Astrocyte (in vitro differentiated cells and primary cell): ENCODE measurements around the gene SEH1L. TPM values are rescaled to one million over a fixed set of nuclear protein-coding genes. Genes with fewer than 3 reads are reported as not detected.
A peak's percentile ranks its signal among the peaks of the same experiment; 100 is the strongest.

Experiments used
- DNase-seq: peaks from one replicate; pipeline ENCODE4 v3.0.0-alpha.2; 2010; ENCODE audit warnings: low read depth
- FAIRE-seq: peaks from 2 replicates; lab custom pipeline; 2011; peaks lifted over from hg19 to GRCh38; lab: Jason Lieb, UNC
- H2AFZ ChIP-seq: 2 replicates; pipeline ENCODE4 v1.6.0; 2012; ENCODE audit warnings: low read depth, low read length, inconsistent platforms
- H3K27ac ChIP-seq: 2 replicates; pipeline ENCODE4 v1.5.1; 2011; ENCODE audit warnings: low read depth, low read length, inconsistent platforms
- H3K27me3 ChIP-seq: 2 replicates; pipeline ENCODE4 v1.6.0; 2011; ENCODE audit warnings: low read length, inconsistent platforms; ENCODE audit not compliant: insufficient read depth
- H3K36me3 ChIP-seq: 2 replicates; pipeline ENCODE4 v1.5.1; 2011; ENCODE audit warnings: low read length, inconsistent platforms; ENCODE audit not compliant: insufficient read depth
- H3K4me1 ChIP-seq: 2 replicates; pipeline ENCODE4 v1.5.1; 2011; ENCODE audit warnings: low read length, inconsistent platforms; ENCODE audit not compliant: insufficient read depth
- H3K4me2 ChIP-seq: 2 replicates; pipeline ENCODE4 v1.6.0; 2012; ENCODE audit warnings: low read length, inconsistent platforms
- H3K4me3 ChIP-seq: 2 replicates; pipeline ENCODE4 v1.5.1; 2011; ENCODE audit warnings: low read depth, mild to moderate bottlenecking, low read length, inconsistent platforms; ENCODE audit not compliant: insufficient read depth
- H3K79me2 ChIP-seq: 2 replicates; pipeline ENCODE4 v1.6.0; 2012; ENCODE audit warnings: mild to moderate bottlenecking, low read length, inconsistent platforms; ENCODE audit not compliant: insufficient read depth
- H3K9ac ChIP-seq: 2 replicates; pipeline ENCODE4 v1.6.0; 2012; ENCODE audit warnings: mild to moderate bottlenecking, low read length, inconsistent platforms
- H3K9me3 ChIP-seq: 2 replicates; pipeline ENCODE4 v1.5.1; 2012; ENCODE audit warnings: low read depth, mild to moderate bottlenecking, low read length, inconsistent platforms; ENCODE audit not compliant: insufficient read depth
- H4K20me1 ChIP-seq: 2 replicates; pipeline ENCODE4 v1.6.0; 2012; ENCODE audit warnings: low read length, inconsistent platforms; ENCODE audit not compliant: insufficient read depth
- H3K27ac Mint-ChIP-seq: one replicate; pipeline ENCODE4 v1.8.0; 2021; ENCODE audit warnings: mild to moderate bottlenecking, mixed read lengths; ENCODE audit not compliant: unreplicated experiment
- H3K27me3 Mint-ChIP-seq: one replicate; pipeline ENCODE4 v1.8.0; 2021; ENCODE audit warnings: low read depth, mixed read lengths; ENCODE audit not compliant: unreplicated experiment
- H3K36me3 Mint-ChIP-seq: one replicate; pipeline ENCODE4 v1.8.0; 2021; ENCODE audit warnings: low read depth, mixed read lengths; ENCODE audit not compliant: unreplicated experiment
- H3K4me1 Mint-ChIP-seq: one replicate; pipeline ENCODE4 v1.8.0; 2021; ENCODE audit warnings: low read depth, mixed read lengths; ENCODE audit not compliant: unreplicated experiment
- H3K4me3 Mint-ChIP-seq: one replicate; pipeline ENCODE4 v1.8.0; 2021; ENCODE audit warnings: mild to moderate bottlenecking, moderate library complexity, mixed read lengths; ENCODE audit not compliant: unreplicated experiment
- H3K9me3 Mint-ChIP-seq: one replicate; pipeline ENCODE4 v1.8.0; 2021; ENCODE audit warnings: mild to moderate bottlenecking, mixed read lengths; ENCODE audit not compliant: unreplicated experiment
- CTCF ChIP-seq: IDR thresholded peaks from 2 replicates; pipeline ENCODE4 v1.5.1; 2011; ENCODE audit warnings: low read depth, mild to moderate bottlenecking, inconsistent platforms, low read length, moderate library complexity; ENCODE audit not compliant: insufficient read depth
- EZH2 ChIP-seq: IDR thresholded peaks from 2 replicates; pipeline ENCODE4 v1.6.1; 2012; ENCODE audit warnings: mild to moderate bottlenecking, low read length, inconsistent platforms; ENCODE audit not compliant: insufficient read depth
- total RNA-seq: library from RNA; stranded (reverse); gene quantifications from 2 replicates; pipeline ENCODE4 v1.2.1, GENCODE V29; 2021

SEH1L gene
- total RNA-seq, 1 donor from 2014 or later = 43.9 TPM

DNA sequence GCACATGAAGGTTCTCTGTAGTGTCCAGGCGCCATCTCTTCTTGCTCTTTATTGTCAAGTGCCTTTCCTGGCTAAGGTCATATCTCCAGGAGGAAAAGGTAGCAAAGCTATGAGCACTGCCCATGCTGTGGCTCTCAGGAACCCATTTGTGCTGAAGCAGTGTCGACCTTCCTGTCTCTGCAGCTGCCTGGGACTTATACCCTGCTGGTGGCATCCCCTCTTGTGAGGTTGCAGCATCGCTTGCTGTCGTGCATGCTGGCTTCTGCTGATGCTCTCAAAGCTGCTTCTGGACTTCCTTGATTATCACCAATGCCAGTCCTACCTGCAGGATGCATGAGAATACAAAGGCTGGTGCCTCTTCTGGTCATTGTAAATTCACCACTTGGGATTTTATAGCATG is 41.7 kb upstream of the SEH1L start:
- H3K27ac ChIP-seq = no peak overlapping the region
- no peaks in the 10 kb centered on the region for H3K9me3 ChIP-seq
- no peak overlapping the region for H3K9ac ChIP-seq
- TF ChIP-seq CTCF (no peak), EZH2 (no peak)
- no peaks in the 10 kb centered on the region for H3K79me2 ChIP-seq
- no peaks in the 10 kb centered on the region for H3K4me1 Mint-ChIP-seq
- no peak for DNase-seq
- no peak for FAIRE-seq
- peaks cover 7% of the 10 kb centered on the region for H3K27me3 ChIP-seq
- no peak overlapping the region for H3K27ac Mint-ChIP-seq
- no peaks in the 10 kb centered on the region for H4K20me1 ChIP-seq
- H3K4me3 ChIP-seq = no peak overlapping the region
- no peaks in the 10 kb centered on the region for H3K9me3 Mint-ChIP-seq
- peaks cover 8% of the 10 kb centered on the region for H3K27me3 Mint-ChIP-seq
- H3K36me3 ChIP-seq = no peaks in the 10 kb centered on the region
- no peak overlapping the region for H3K4me2 ChIP-seq
- no peak overlapping the region for H2AFZ ChIP-seq
- peaks cover 10% of the 10 kb centered on the region for H3K4me1 ChIP-seq
- no peaks in the 10 kb centered on the region for H3K36me3 Mint-ChIP-seq
- no peak overlapping the region for H3K4me3 Mint-ChIP-seq

DNA sequence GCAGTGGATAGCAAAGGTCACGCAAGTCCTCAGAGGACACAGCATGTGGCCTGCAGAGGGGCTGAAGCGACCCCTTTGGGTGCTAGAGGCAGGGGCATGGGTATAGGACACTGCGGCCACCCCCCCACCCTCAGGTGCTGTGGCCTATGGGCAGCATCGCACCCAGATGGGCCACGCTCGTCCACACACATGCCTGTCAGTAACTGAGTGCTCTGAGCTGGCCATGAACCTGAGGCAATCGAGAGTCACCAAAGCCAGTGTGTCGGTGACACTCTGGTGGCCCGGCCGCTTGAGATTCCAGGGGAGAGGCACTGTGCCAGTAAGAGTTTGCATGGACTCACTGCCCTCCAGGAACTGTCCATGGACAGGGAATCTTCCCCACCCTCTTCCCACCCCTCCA is 41.0 kb upstream of the SEH1L start:
- no peaks in the 10 kb centered on the region for H3K36me3 ChIP-seq
- no peaks in the 10 kb centered on the region for H3K36me3 Mint-ChIP-seq
- peaks cover 8% of the 10 kb centered on the region for H3K27me3 Mint-ChIP-seq
- no peak overlapping the region for H3K9ac ChIP-seq
- no peak for FAIRE-seq
- H3K79me2 ChIP-seq = no peaks in the 10 kb centered on the region
- H3K27ac ChIP-seq = no peak overlapping the region
- TF ChIP-seq EZH2 (no peak), CTCF (no peak)
- no peaks in the 10 kb centered on the region for H3K4me1 Mint-ChIP-seq
- peak overlapping the region; percentile 24 for H3K4me3 ChIP-seq
- no peaks in the 10 kb centered on the region for H3K9me3 Mint-ChIP-seq
- no peaks in the 10 kb centered on the region for H4K20me1 ChIP-seq
- H3K9me3 ChIP-seq = peaks cover 4% of the 10 kb centered on the region
- DNase-seq = no peak
- no peak overlapping the region for H3K27ac Mint-ChIP-seq
- H3K4me3 Mint-ChIP-seq = no peak overlapping the region
- peak overlapping the region; percentile 66 for H3K4me2 ChIP-seq
- H3K27me3 ChIP-seq = peaks cover 12% of the 10 kb centered on the region
- H2AFZ ChIP-seq = no peak overlapping the region
- H3K4me1 ChIP-seq = peaks cover 14% of the 10 kb centered on the region

- Histone ChIP-seq H3K27ac (no peak overlapping the region), H3K9ac (no peak overlapping the region), H3K27me3 (peaks cover 13% of the 10 kb centered on the region), H2AFZ (peak overlapping the region; percentile 8), H3K4me1 (peaks cover 14% of the 10 kb centered on the region), H3K79me2 (no peaks in the 10 kb centered on the region), H3K4me3 (peak overlapping the region; percentile 24), H3K36me3 (no peaks in the 10 kb centered on the region), H3K9me3 (peaks cover 8% of the 10 kb centered on the region), H4K20me1 (no peaks in the 10 kb centered on the region), H3K4me2 (peak overlapping the region; percentile 66)
- no peak for TF ChIP-seq CTCF
- no peak overlapping the region for H3K4me3 Mint-ChIP-seq
- H3K27ac Mint-ChIP-seq = no peak overlapping the region
- peaks cover 6% of the 10 kb centered on the region for H3K27me3 Mint-ChIP-seq
- FAIRE-seq (no peak), DNase-seq (peak; percentile 57)
- H3K9me3 Mint-ChIP-seq = no peaks in the 10 kb centered on the region
- no peaks in the 10 kb centered on the region for H3K4me1 Mint-ChIP-seq
- no peaks in the 10 kb centered on the region for H3K36me3 Mint-ChIP-seq
Measured at GRCh38 chr18:12907258-12907925, 40.4 kb upstream of the SEH1L start.
